Measurements from ENCODE around the gene DAPK1.

DAPK1 gene

GRCh38 chr9:87699835-87700234, 202.2 kb downstream of the DAPK1 start:
- H3K9me2 ChIP-seq (replicated peaks; ENCODE audit: control insufficient read depth, low read length), result no peaks in the 10 kb centered on the region
- H3K4me2 ChIP-seq (ENCODE audit: low read length), result no peak overlapping the region
- H3K4me1 ChIP-seq (ENCODE audit: control insufficient read depth, low read length), result no peaks in the 10 kb centered on the region
- H4K20me1 ChIP-seq (ENCODE audit: control insufficient read depth, insufficient read depth, low read depth, low read length), result no peaks in the 10 kb centered on the region
- no peaks in the 10 kb centered on the region for H3K36me3 ChIP-seq (ENCODE audit: control insufficient read depth, low read length)
- no peaks in the 10 kb centered on the region for H3K27me3 ChIP-seq (ENCODE audit: control insufficient read depth, low read length)
- TF ChIP-seq CTCF (IDR thresholded peaks at IDR 0.05; ENCODE audit: low read depth, low read length, poor library complexity, severe bottlenecking), result no peak
- no peak for TF ChIP-seq EZH2phosphoT487 (IDR thresholded peaks at IDR 0.05; ENCODE audit: borderline replicate concordance, low read length)
- H3K9me3 ChIP-seq (ENCODE audit: control insufficient read depth, insufficient read depth, low read length), result no peaks in the 10 kb centered on the region
- no peak overlapping the region for H3K4me3 ChIP-seq (ENCODE audit: low read length)
- H3F3A ChIP-seq (ENCODE audit: control insufficient read depth, insufficient read depth), result no peaks in the 10 kb centered on the region
- H3K27ac ChIP-seq (ENCODE audit: low read depth, low read length), result no peak overlapping the region
- H3K79me2 ChIP-seq (ENCODE audit: control insufficient read depth, low read length), result no peaks in the 10 kb centered on the region

GRCh38 chr9:87701491-87701890, 203.8 kb downstream of the DAPK1 start:
- no peaks in the 10 kb centered on the region for H3K36me3 ChIP-seq (ENCODE audit: control insufficient read depth, low read length)

DNA sequence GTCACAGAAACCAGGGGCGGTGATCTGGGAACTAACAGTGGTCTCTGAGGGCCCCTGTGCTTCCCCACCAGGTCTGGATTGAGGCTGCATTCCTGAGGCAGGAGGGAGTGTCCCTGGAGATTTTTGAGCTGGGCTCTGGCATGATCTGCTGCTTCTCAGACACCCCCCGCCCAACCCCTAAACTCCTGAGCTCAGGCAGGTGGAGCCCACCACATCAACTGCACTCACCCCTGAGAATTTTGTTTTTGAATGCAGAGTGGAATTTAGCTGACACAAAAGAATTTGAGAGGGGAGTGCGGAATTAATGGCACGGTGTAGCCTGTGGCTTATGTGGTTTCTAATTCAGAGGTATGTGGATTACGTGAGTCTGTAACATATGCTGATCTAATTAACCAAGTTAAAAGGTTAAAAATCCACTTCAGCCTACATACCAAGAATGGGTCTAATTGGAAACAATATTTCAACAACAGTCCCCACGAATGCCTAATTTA, 204.3 kb downstream of the DAPK1 start:
- Histone ChIP-seq H3K36me3 (ENCODE audit: control insufficient read depth, low read length) (no peaks in the 10 kb centered on the region), H3K4me2 (ENCODE audit: low read length) (no peak overlapping the region), H4K20me1 (ENCODE audit: control insufficient read depth, insufficient read depth, low read depth, low read length) (no peaks in the 10 kb centered on the region), H3K9me3 (ENCODE audit: control insufficient read depth, insufficient read depth, low read length) (no peaks in the 10 kb centered on the region), H3K27ac (ENCODE audit: low read depth, low read length) (no peak overlapping the region), H3K79me2 (ENCODE audit: control insufficient read depth, low read length) (no peaks in the 10 kb centered on the region), H3K27me3 (ENCODE audit: control insufficient read depth, low read length) (no peaks in the 10 kb centered on the region), H3F3A (ENCODE audit: control insufficient read depth, insufficient read depth) (no peaks in the 10 kb centered on the region), H3K4me1 (ENCODE audit: control insufficient read depth, low read length) (no peaks in the 10 kb centered on the region), H3K9me2 (replicated peaks; ENCODE audit: control insufficient read depth, low read length) (no peaks in the 10 kb centered on the region), H3K4me3 (ENCODE audit: low read length) (no peak overlapping the region)
- TF ChIP-seq CTCF (IDR thresholded peaks at IDR 0.05; ENCODE audit: low read depth, low read length, poor library complexity, severe bottlenecking) (no peak), EZH2phosphoT487 (IDR thresholded peaks at IDR 0.05; ENCODE audit: borderline replicate concordance, low read length) (no peak)

More at GRCh38 chr9:87701491-87701890, 203.8 kb downstream of the DAPK1 start:
- no peak overlapping the region for H3K27ac ChIP-seq (ENCODE audit: low read depth, low read length)
- no peaks in the 10 kb centered on the region for H3K9me3 ChIP-seq (ENCODE audit: control insufficient read depth, insufficient read depth, low read length)
- no peaks in the 10 kb centered on the region for H3K79me2 ChIP-seq (ENCODE audit: control insufficient read depth, low read length)
- no peak overlapping the region for H3K4me2 ChIP-seq (ENCODE audit: low read length)
- no peak for TF ChIP-seq CTCF (IDR thresholded peaks at IDR 0.05; ENCODE audit: low read depth, low read length, poor library complexity, severe bottlenecking)
- H3K27me3 ChIP-seq (ENCODE audit: control insufficient read depth, low read length), result no peaks in the 10 kb centered on the region
- H3K4me1 ChIP-seq (ENCODE audit: control insufficient read depth, low read length), result no peaks in the 10 kb centered on the region
- H4K20me1 ChIP-seq (ENCODE audit: control insufficient read depth, insufficient read depth, low read depth, low read length), result no peaks in the 10 kb centered on the region
- no peaks in the 10 kb centered on the region for H3F3A ChIP-seq (ENCODE audit: control insufficient read depth, insufficient read depth)
- no peak overlapping the region for H3K4me3 ChIP-seq (ENCODE audit: low read length)
- no peaks in the 10 kb centered on the region for H3K9me2 ChIP-seq (replicated peaks; ENCODE audit: control insufficient read depth, low read length)

DNA sequence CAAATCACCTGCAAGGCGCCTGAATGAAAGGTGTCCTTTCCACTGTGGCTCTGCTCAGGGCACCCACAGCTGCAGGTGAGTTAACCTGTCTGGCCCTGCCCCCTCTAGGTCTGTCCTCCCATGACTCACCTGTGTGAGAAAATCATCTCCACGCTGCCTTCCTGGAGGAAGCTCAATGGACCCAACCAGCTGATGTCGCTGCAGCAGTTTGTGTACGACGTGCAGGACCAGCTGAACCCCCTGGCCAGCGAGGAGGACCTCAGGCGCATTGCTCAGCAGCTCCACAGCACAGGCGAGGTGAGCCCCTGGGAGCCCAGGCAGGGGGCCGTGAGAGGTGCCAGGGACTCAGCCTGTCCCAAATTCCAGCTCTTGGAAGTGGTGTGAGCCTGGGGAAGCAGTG, 205.3 kb downstream of the DAPK1 start:
- Histone ChIP-seq H3K27ac (ENCODE audit: low read depth, low read length) (no peak overlapping the region), H3K4me2 (ENCODE audit: low read length) (no peak overlapping the region), H3K9me3 (ENCODE audit: control insufficient read depth, insufficient read depth, low read length) (no peaks in the 10 kb centered on the region), H4K20me1 (ENCODE audit: control insufficient read depth, insufficient read depth, low read depth, low read length) (no peaks in the 10 kb centered on the region), H3K36me3 (ENCODE audit: control insufficient read depth, low read length) (no peaks in the 10 kb centered on the region), H3K9me2 (replicated peaks; ENCODE audit: control insufficient read depth, low read length) (no peaks in the 10 kb centered on the region), H3F3A (ENCODE audit: control insufficient read depth, insufficient read depth) (no peaks in the 10 kb centered on the region), H3K4me1 (ENCODE audit: control insufficient read depth, low read length) (no peaks in the 10 kb centered on the region), H3K79me2 (ENCODE audit: control insufficient read depth, low read length) (no peaks in the 10 kb centered on the region), H3K27me3 (ENCODE audit: control insufficient read depth, low read length) (no peaks in the 10 kb centered on the region), H3K4me3 (ENCODE audit: low read length) (no peak overlapping the region)
- TF ChIP-seq EZH2phosphoT487 (IDR thresholded peaks at IDR 0.05; ENCODE audit: borderline replicate concordance, low read length) (no peak), CTCF (IDR thresholded peaks at IDR 0.05; ENCODE audit: low read depth, low read length, poor library complexity, severe bottlenecking) (no peak)
